ENCODE measurements around the gene AFF1.

GRCh38 chr4:87090305-87090704 lies 155.5 kb downstream of the AFF1 start:
- TF ChIP-seq REST (IDR thresholded peaks at IDR 0.05) = no peak
- TF ChIP-seq CTCF (IDR thresholded peaks at IDR 0.05; ENCODE audit: low read depth, low read length, missing input control) = no peak
- no peak for TF ChIP-seq ATF3 (IDR thresholded peaks at IDR 0.05)
- no peak for TF ChIP-seq YY1 (IDR thresholded peaks at IDR 0.05)
- TF ChIP-seq TAF1 (conservative IDR thresholded peaks at IDR 0.05) = no peak

Measured in liver (tissue), 3 donors.